GM23338 (cell line): ENCODE data around the gene RRM1.

Experiments
- CREB1 ChIP-seq: fragments of 250-450 bp; sonication (Bioruptor Pico); IDR thresholded peaks from 2 replicates; pipeline ENCODE4 v1.5.0; 2020; ENCODE audit warnings: low read depth, mild to moderate bottlenecking, moderate library complexity
- ETS1 ChIP-seq: IDR thresholded peaks from 2 replicates; pipeline ENCODE4 v1.6.1; 2016; ENCODE audit warnings: antibody characterized with exemption
- EZH2 ChIP-seq: fragments of 200-600 bp; sonication (generic); IDR thresholded peaks from one replicate; pipeline ENCODE4 v1.8.0; 2017; ENCODE audit warnings: antibody characterized with exemption, mild to moderate bottlenecking, low read depth; ENCODE audit not compliant: unreplicated experiment
- EZH2phosphoT487 ChIP-seq: fragments of 200-600 bp; sonication (generic); IDR thresholded peaks from one replicate; pipeline ENCODE4 v1.8.1; 2018; ENCODE audit warnings: antibody characterized with exemption; ENCODE audit not compliant: unreplicated experiment
- JUNB ChIP-seq: IDR thresholded peaks from one replicate; pipeline ENCODE4 v1.6.1; 2016; ENCODE audit warnings: antibody characterized with exemption; ENCODE audit not compliant: unreplicated experiment
- NANOG ChIP-seq: IDR thresholded peaks from 2 replicates; pipeline ENCODE4 v1.6.1; 2016; ENCODE audit warnings: antibody characterized with exemption, borderline replicate concordance
- POLR2AphosphoS5 ChIP-seq: IDR thresholded peaks from 2 replicates; pipeline ENCODE4 v1.6.1; 2016; ENCODE audit warnings: antibody characterized with exemption, low read depth
- REST ChIP-seq: IDR thresholded peaks from one replicate; pipeline ENCODE4 v1.6.1; 2018; ENCODE audit warnings: antibody characterized with exemption; ENCODE audit not compliant: unreplicated experiment
- STAT1 ChIP-seq: IDR thresholded peaks from one replicate; pipeline ENCODE4 v1.6.1; 2016; ENCODE audit warnings: antibody characterized with exemption; ENCODE audit not compliant: unreplicated experiment
- ZNF114 ChIP-seq: fragments of 250-450 bp; sonication (Bioruptor Pico); IDR thresholded peaks from 2 replicates; pipeline ENCODE4 v1.5.0; 2020; ENCODE audit warnings: mild to moderate bottlenecking, moderate library complexity
- ZNF331 ChIP-seq: fragments of 250-450 bp; sonication (Bioruptor Pico); IDR thresholded peaks from 2 replicates; pipeline ENCODE4 v1.5.0; 2020; ENCODE audit warnings: low read depth, mild to moderate bottlenecking, moderate library complexity
- TF ChIP-seq, protein P1 (sequence below), 2 experiments: fragments of 200-600 bp in 1 of 2; sonication (generic) in 1 of 2; conservative IDR thresholded peaks; 2 replicates each; pipeline versions ENCODE4 v1.5.1 to v1.6.1; 2016 to 2017; ENCODE audit warnings: antibody characterized with exemption in 2 of 2, low read depth in 2 of 2, mild to moderate bottlenecking in 2 of 2, moderate library complexity in 1 of 2

DNA sequence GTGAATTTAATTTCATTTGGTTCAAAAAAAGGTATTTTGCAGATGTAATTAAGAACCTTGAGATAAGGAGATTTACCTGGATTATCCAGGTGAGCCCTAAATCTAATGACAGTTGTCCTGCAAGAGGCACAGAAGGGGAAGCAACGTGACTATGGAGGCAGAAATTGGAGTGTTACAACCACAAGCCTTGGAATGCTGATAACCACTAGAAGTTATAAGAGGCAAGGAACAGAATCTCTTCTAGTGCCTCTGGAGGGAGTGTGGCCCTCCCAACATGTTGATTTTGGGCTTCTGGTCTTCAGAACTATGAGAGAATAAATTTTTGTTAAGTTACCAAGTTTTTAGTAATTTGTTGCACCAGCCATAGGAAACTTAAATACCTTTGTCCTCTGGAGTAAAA is 32.8 kb downstream of the RRM1 start:
- TF ChIP-seq, protein P1, sequence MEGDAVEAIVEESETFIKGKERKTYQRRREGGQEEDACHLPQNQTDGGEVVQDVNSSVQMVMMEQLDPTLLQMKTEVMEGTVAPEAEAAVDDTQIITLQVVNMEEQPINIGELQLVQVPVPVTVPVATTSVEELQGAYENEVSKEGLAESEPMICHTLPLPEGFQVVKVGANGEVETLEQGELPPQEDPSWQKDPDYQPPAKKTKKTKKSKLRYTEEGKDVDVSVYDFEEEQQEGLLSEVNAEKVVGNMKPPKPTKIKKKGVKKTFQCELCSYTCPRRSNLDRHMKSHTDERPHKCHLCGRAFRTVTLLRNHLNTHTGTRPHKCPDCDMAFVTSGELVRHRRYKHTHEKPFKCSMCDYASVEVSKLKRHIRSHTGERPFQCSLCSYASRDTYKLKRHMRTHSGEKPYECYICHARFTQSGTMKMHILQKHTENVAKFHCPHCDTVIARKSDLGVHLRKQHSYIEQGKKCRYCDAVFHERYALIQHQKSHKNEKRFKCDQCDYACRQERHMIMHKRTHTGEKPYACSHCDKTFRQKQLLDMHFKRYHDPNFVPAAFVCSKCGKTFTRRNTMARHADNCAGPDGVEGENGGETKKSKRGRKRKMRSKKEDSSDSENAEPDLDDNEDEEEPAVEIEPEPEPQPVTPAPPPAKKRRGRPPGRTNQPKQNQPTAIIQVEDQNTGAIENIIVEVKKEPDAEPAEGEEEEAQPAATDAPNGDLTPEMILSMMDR (conservative IDR thresholded peaks at IDR 0.05; ENCODE audit: low read depth in 2 of 2) = no peak
- no peak for TF ChIP-seq EZH2phosphoT487
- no peak for TF ChIP-seq JUNB
- TF ChIP-seq REST = no peak
- no peak for TF ChIP-seq EZH2
- no peak for TF ChIP-seq POLR2AphosphoS5
- no peak for TF ChIP-seq NANOG
- TF ChIP-seq CREB1 (CRISPR knock-in tag) = no peak
- no peak for TF ChIP-seq ETS1
- no peak for TF ChIP-seq ZNF331 (CRISPR knock-in tag)
- no peak for TF ChIP-seq STAT1
- no peak for TF ChIP-seq ZNF114
